ENCODE measurements around the gene UPK3A.
"Not testable (repeated sequence)": the region's sequence is repeated elsewhere in the genome, so short reads cannot be mapped to it uniquely, and the experiment has no call there.

The UPK3A gene

GRCh38 chr22:45259754-45260394 lies 24.9 kb upstream of the UPK3A start:
- no peak for DNase-seq

GRCh38 chr22:45260395-45260759 lies 24.4 kb upstream of the UPK3A start:
- DNase-seq = not testable (repeated sequence)

- DNase-seq = no peak
Observed at GRCh38 chr22:45261407-45262088, 23.2 kb upstream of the UPK3A start.

- DNase-seq = no peak
Observed at GRCh38 chr22:45262195-45262930, 22.4 kb upstream of the UPK3A start.

- DNase-seq = peak; percentile 47
Observed at GRCh38 chr22:45262931-45263462, 21.8 kb upstream of the UPK3A start.

- no peak for DNase-seq
Observed at GRCh38 chr22:45263463-45264269, 21.1 kb upstream of the UPK3A start.

GRCh38 chr22:45265535-45265934 lies 19.2 kb upstream of the UPK3A start:
- DNase-seq = no peak

- DNase-seq = peak; percentile 40
Observed at GRCh38 chr22:45268167-45268957, 16.4 kb upstream of the UPK3A start.

- DNase-seq = peak; percentile 40
Observed at GRCh38 chr22:45268958-45269844, 15.5 kb upstream of the UPK3A start.

- no peak for DNase-seq
Observed at GRCh38 chr22:45270095-45271020, 14.4 kb upstream of the UPK3A start.

- no peak for DNase-seq
Observed at GRCh38 chr22:45271667-45272201, 13.0 kb upstream of the UPK3A start.

GRCh38 chr22:45272498-45272897 lies 12.3 kb upstream of the UPK3A start:
- DNase-seq = no peak

- DNase-seq = no peak
Observed at GRCh38 chr22:45273452-45274075, 11.2 kb upstream of the UPK3A start.

- DNase-seq = no peak
Observed at GRCh38 chr22:45276507-45277105, 8.1 kb upstream of the UPK3A start.

- DNase-seq = not testable (repeated sequence)
Observed at GRCh38 chr22:45277720-45278119, 7.0 kb upstream of the UPK3A start.

GRCh38 chr22:45278125-45278524 lies 6.6 kb upstream of the UPK3A start:
- DNase-seq = no peak

- no peak for DNase-seq
Observed at GRCh38 chr22:45280587-45280980, 4.2 kb upstream of the UPK3A start.

- DNase-seq = no peak
Observed at GRCh38 chr22:45281010-45281409, 3.7 kb upstream of the UPK3A start.

Data from NCI-H1694 (cell line).